Activated CD4-positive, alpha-beta T cell treated with anti-CD3 and anti-CD28 coated beads for 4 hours (primary cell): Measurements from ENCODE around the gene C6orf132.
"Not testable (repeated sequence)": the region's sequence is repeated elsewhere in the genome, so short reads cannot be mapped to it uniquely, and the experiment has no call there.

Experiments
- DNase-seq, 2 donors: peaks; one replicate each; pipeline ENCODE4 v3.0.0-alpha.2; 2020

The C6orf132 gene

GRCh38 chr6:42162384-42162783, 20.0 kb upstream of the C6orf132 start:
- DNase-seq: no peak

GRCh38 chr6:42159431-42160024, 17.1 kb upstream of the C6orf132 start:
- DNase-seq: no peak

GRCh38 chr6:42158631-42159030, 16.2 kb upstream of the C6orf132 start:
- no peak for DNase-seq

- no peak for DNase-seq
These were observed 15.6 kb upstream of the C6orf132 start for GRCh38 chr6:42158011-42158410.

GRCh38 chr6:42156638-42157037, 14.2 kb upstream of the C6orf132 start:
- DNase-seq: no peak

- DNase-seq: no peak
These were observed 12.9 kb upstream of the C6orf132 start for GRCh38 chr6:42155293-42155692.

- DNase-seq: no peak
These were observed 12.2 kb upstream of the C6orf132 start for GRCh38 chr6:42154461-42155209.

- no peak for DNase-seq
These were observed 11.5 kb upstream of the C6orf132 start for GRCh38 chr6:42153921-42154320.

GRCh38 chr6:42152528-42153213, 10.3 kb upstream of the C6orf132 start:
- DNase-seq: not testable (repeated sequence)

- no peak for DNase-seq
These were observed 9.6 kb upstream of the C6orf132 start for GRCh38 chr6:42152024-42152423.

GRCh38 chr6:42150254-42150653, 7.8 kb upstream of the C6orf132 start:
- DNase-seq: no peak

GRCh38 chr6:42148058-42148457, 5.6 kb upstream of the C6orf132 start:
- DNase-seq: no peak

- DNase-seq: no peak
These were observed 4.7 kb upstream of the C6orf132 start for GRCh38 chr6:42147138-42147562.

GRCh38 chr6:42141603-42142117, 760 bp downstream of the C6orf132 start:
- no peak for DNase-seq

GRCh38 chr6:42140756-42141602, 1.4 kb downstream of the C6orf132 start:
- no peak for DNase-seq

- DNase-seq: no peak
These were observed 2.4 kb downstream of the C6orf132 start for GRCh38 chr6:42140032-42140431.

- no peak for DNase-seq
These were observed 3.5 kb downstream of the C6orf132 start for GRCh38 chr6:42138630-42139619.

GRCh38 chr6:42138190-42138589, 4.2 kb downstream of the C6orf132 start:
- no peak for DNase-seq

- DNase-seq: no peak
These were observed 5.1 kb downstream of the C6orf132 start for GRCh38 chr6:42137194-42137753.

GRCh38 chr6:42136508-42137193, 5.8 kb downstream of the C6orf132 start:
- DNase-seq: peak in 1 of 2 donors; percentile 8

- no peak for DNase-seq
These were observed 6.7 kb downstream of the C6orf132 start for GRCh38 chr6:42135722-42136121.
